AG04450 (cell line): ENCODE data around the gene RPL23. TPM values are rescaled to one million over a fixed set of nuclear protein-coding genes. Genes with fewer than 3 reads are reported as not detected.

Experiments used
- CTCF ChIA-PET: fragments of 300-600, 350-600 bp; formaldehyde crosslinking; extraction: SDS; loops from one replicate; lab custom pipeline; 2022; ENCODE audit warnings: antibody characterized with exemption, inconsistent platforms; lab: Charles Lee
- POLR2A ChIA-PET: fragments of 350-600 bp; formaldehyde crosslinking; extraction: SDS; loops from one replicate; lab custom pipeline; 2021; ENCODE audit warnings: antibody characterized with exemption, inconsistent platforms; lab: Yijun Ruan, JAX
- DNase-seq: peaks from one replicate; pipeline ENCODE4 v3.0.0-alpha.2; 2011; ENCODE audit warnings: low read depth, low spot score
- H3K27ac ChIP-seq: one replicate; pipeline ENCODE4 v1.5.1; 2012; ENCODE audit warnings: low read depth, low read length, control low read depth
- H3K27me3 ChIP-seq: one replicate; pipeline ENCODE4 v1.6.0; 2012; ENCODE audit warnings: low read length; ENCODE audit not compliant: control insufficient read depth, insufficient read depth
- H3K4me3 ChIP-seq: 2 replicates; pipeline ENCODE4 v1.5.1; 2011; ENCODE audit warnings: mild to moderate bottlenecking, low read depth, low read length, control low read depth
- H3K9me3 ChIP-seq: 2 replicates; pipeline ENCODE4 v1.5.1; 2012; ENCODE audit warnings: low read length; ENCODE audit not compliant: control insufficient read depth, insufficient read depth
- CTCF ChIP-seq: IDR thresholded peaks from 2 replicates; pipeline ENCODE4 v1.5.1; 2011; ENCODE audit warnings: low read depth, low read length, control low read depth, inconsistent platforms
- polyA plus RNA-seq: library from polyadenylated mRNA; depleted of rRNA; stranded (reverse); fragments of >200 nt; gene quantifications from 2 replicates; pipeline ENCODE4 v1.2.3, GENCODE V29; 2011

RPL23 gene
- polyA plus RNA-seq, 1 experiment = 3,155 TPM

GRCh38 chr17:38885044-38885727, 31.7 kb upstream of the RPL23 start:
- TF ChIP-seq CTCF = no peak
- POLR2A ChIA-PET = interaction anchor here (1.9 kb wide), 1 partner anchor 16 kb away, joined by 15 read pairs; the partner anchor contains the start of gene LASP1
- Histone ChIP-seq H3K27ac (peak overlapping the region; percentile 11), H3K4me3 (no peak overlapping the region), H3K9me3 (no peaks in the 10 kb centered on the region), H3K27me3 (no peaks in the 10 kb centered on the region)
- CTCF ChIA-PET = interaction anchor here (0.7 to 1.1 kb wide), 2 partner anchors 15 to 168 kb away, joined by 3 to 5 read pairs; partner anchors contain the start of gene LASP1
- DNase-seq = no peak

- DNase-seq = no peak
- H3K27ac ChIP-seq = peak overlapping the region; percentile 31
- peak; percentile 22; the same call in 1 of the 2 replicates for TF ChIP-seq CTCF
- ChIA-PET CTCF (no interaction called here), POLR2A (interaction anchor here (0.7 kb wide), 1 partner anchor 11 kb away, joined by 3 read pairs; no protein-coding TSS in a partner anchor)
- H3K27me3 ChIP-seq = no peaks in the 10 kb centered on the region
- no peak overlapping the region; the same call in 1 of the 2 replicates for H3K4me3 ChIP-seq
- no peaks in the 10 kb centered on the region for H3K9me3 ChIP-seq
Measured at GRCh38 chr17:38883592-38884526, 30.3 kb upstream of the RPL23 start.

- no peak for DNase-seq
- ChIA-PET CTCF (no interaction called here), POLR2A (interaction anchor here (2.0 kb wide), 1 partner anchor 13 kb away, joined by 8 read pairs; the partner anchor contains the start of gene LASP1)
- no peaks in the 10 kb centered on the region for H3K9me3 ChIP-seq
- H3K4me3 ChIP-seq = no peak overlapping the region
- no peaks in the 10 kb centered on the region for H3K27me3 ChIP-seq
- H3K27ac ChIP-seq = peak overlapping the region; percentile 11
- TF ChIP-seq CTCF = no peak
Measured at GRCh38 chr17:38882870-38883269, 29.3 kb upstream of the RPL23 start.

- no peak for TF ChIP-seq CTCF
- CTCF ChIA-PET = interaction anchor here (0.6 kb wide), 2 partner anchors 105 to 127 kb away, joined by 3 to 4 read pairs; no protein-coding TSS in a partner anchor
- Histone ChIP-seq H3K27ac (peak overlapping the region; percentile 47), H3K4me3 (no peak overlapping the region), H3K9me3 (no peaks in the 10 kb centered on the region), H3K27me3 (no peaks in the 10 kb centered on the region)
- DNase-seq = no peak
- POLR2A ChIA-PET = interaction anchor here (0.8 to 2.0 kb wide), 4 partner anchors 11 to 19 kb away, joined by 3 to 20 read pairs (median 6); partner anchors contain the start of gene LASP1
Measured at GRCh38 chr17:38881600-38882191, 28.2 kb upstream of the RPL23 start.
